SKM-1 (cell line): ENCODE data around the gene ZFC3H1.
A peak's percentile ranks its signal among the peaks of the same experiment; 100 is the strongest.

Experiments used
- DNase-seq: peaks from one replicate; lab custom pipeline; 2025; ENCODE audit not compliant: unreplicated experiment; lab: John Stamatoyannopoulos, UW

Gene ZFC3H1

GRCh38 chr12:71685312-71685906 lies 21.8 kb upstream of the ZFC3H1 start:
- DNase-seq, result no peak

GRCh38 chr12:71684081-71684480 lies 20.4 kb upstream of the ZFC3H1 start:
- DNase-seq, result no peak

- DNase-seq, result no peak
These were observed 20.0 kb upstream of the ZFC3H1 start for GRCh38 chr12:71683633-71684032.

- no peak for DNase-seq
These were observed 18.8 kb upstream of the ZFC3H1 start for GRCh38 chr12:71682466-71682865.

GRCh38 chr12:71671816-71672215 lies 8.2 kb upstream of the ZFC3H1 start:
- DNase-seq, result no peak

GRCh38 chr12:71671311-71671710 lies 7.7 kb upstream of the ZFC3H1 start:
- DNase-seq, result no peak

GRCh38 chr12:71666259-71666658 lies 2.6 kb upstream of the ZFC3H1 start:
- no peak for DNase-seq

GRCh38 chr12:71665090-71665463 lies 1.4 kb upstream of the ZFC3H1 start:
- DNase-seq, result no peak

- DNase-seq, result no peak
These were observed 902 bp upstream of the ZFC3H1 start for GRCh38 chr12:71664411-71665089.

GRCh38 chr12:71662849-71663560 lies 643 bp downstream of the ZFC3H1 start:
- DNase-seq, result no peak

- no peak for DNase-seq
These were observed 1.6 kb downstream of the ZFC3H1 start for GRCh38 chr12:71661977-71662530.

- no peak for DNase-seq
These were observed 6.9 kb downstream of the ZFC3H1 start for GRCh38 chr12:71656740-71657139.

GRCh38 chr12:71655907-71656306 lies 7.7 kb downstream of the ZFC3H1 start:
- no peak for DNase-seq

GRCh38 chr12:71655495-71655894 lies 8.2 kb downstream of the ZFC3H1 start:
- no peak for DNase-seq

GRCh38 chr12:71654200-71654599 lies 9.4 kb downstream of the ZFC3H1 start:
- no peak for DNase-seq

- DNase-seq, result no peak
These were observed 10.5 kb downstream of the ZFC3H1 start for GRCh38 chr12:71653137-71653536.

GRCh38 chr12:71652656-71653055 lies 11.0 kb downstream of the ZFC3H1 start:
- DNase-seq, result no peak

GRCh38 chr12:71649401-71649800 lies 14.2 kb downstream of the ZFC3H1 start:
- no peak for DNase-seq

GRCh38 chr12:71648537-71648936 lies 15.1 kb downstream of the ZFC3H1 start:
- no peak for DNase-seq

GRCh38 chr12:71646512-71646911 lies 17.1 kb downstream of the ZFC3H1 start:
- DNase-seq, result no peak

- peak; percentile 2 for DNase-seq
These were observed 18.4 kb downstream of the ZFC3H1 start for GRCh38 chr12:71645268-71645667.

GRCh38 chr12:71642264-71642663 lies 21.4 kb downstream of the ZFC3H1 start:
- no peak for DNase-seq
